ENCODE data around the gene RPS27.
"Not testable (repeated sequence)": the region's sequence is repeated elsewhere in the genome, so short reads cannot be mapped to it uniquely, and the experiment has no call there.

Gene RPS27

GRCh38 chr1:153985341-153985912 is 5.1 kb upstream of the RPS27 start:
- DNase-seq = peak in 4 of 58 donors; percentile 12 to 38 (median 14)

GRCh38 chr1:153985941-153986761 is 4.4 kb upstream of the RPS27 start, which contains the start of gene RAB13:
Gene RAB13, minus strand, starts transcription at chr1:153986339. Its CDS starts 103 bp downstream, at chr1:153986236.
- DNase-seq = peak in 55 of 58 donors; percentile 3 to 82 (median 55)

DNA sequence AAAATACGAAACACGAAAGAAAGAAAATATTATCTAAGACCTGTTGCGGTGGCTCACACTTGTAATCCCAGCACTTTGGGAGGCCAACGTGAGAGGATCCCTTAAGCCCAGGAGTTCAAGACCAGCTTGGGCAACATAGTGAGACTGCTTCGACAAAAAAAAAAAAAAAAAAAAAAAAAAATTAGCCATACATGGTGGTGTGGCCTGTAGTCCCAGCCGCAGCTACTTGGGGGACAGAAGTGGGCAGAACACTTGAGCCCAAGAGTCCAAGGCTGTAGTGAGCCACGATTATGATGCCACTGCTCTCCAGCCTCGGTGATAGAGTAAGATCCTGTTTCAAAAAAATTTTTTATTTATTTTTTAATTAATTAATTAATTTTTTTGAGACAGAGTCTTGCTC is 2.9 kb upstream of the RPS27 start:
- no peak for DNase-seq

DNA sequence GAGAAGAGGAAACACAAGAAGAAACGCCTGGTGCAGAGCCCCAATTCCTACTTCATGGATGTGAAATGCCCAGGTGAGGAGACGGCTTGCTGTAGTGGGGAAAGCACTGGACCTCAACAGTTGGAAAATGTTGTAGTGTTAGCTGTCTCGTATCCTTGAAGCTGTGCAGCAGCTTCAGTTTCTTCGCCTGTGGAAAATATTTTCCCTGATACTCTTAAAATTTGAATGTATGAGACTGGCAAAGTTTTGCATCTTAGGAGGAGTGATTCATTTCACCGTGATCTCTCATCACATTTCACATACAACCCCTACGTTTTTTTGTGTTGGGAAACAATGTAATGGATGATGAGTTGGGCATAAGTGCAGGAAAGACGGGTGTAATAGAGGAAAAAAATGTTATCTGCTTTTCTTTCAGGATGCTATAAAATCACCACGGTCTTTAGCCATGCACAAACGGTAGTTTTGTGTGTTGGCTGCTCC is 629 bp downstream of the RPS27 start:
- DNase-seq = no peak

- DNase-seq = no peak
These were observed 1.2 kb downstream of the RPS27 start for GRCh38 chr1:153991806-153992205.

DNA sequence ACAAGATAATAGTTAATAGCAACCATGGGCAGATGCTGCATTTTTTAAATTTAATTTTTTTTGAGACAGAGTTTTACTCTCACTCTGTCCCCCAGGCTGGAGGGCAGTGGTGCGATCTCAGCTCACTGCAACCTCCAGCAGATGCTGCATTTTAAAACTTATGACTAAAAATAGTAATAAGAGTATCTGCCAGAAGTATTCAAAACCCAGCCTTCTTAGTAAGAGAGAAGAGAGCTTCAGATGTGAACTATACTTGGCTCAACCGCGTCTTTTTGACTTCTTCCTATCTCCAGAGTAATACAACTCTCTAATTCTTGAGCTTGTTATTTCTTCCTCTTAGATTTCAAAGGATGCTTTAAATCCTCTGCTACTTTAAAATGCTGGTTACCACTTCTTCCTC is 4.6 kb downstream of the RPS27 start:
- no peak for DNase-seq

GRCh38 chr1:153995640-153996039 is 5.1 kb downstream of the RPS27 start:
- no peak for DNase-seq

GRCh38 chr1:153996882-153997281 is 6.3 kb downstream of the RPS27 start:
- not testable (repeated sequence) for DNase-seq

DNA sequence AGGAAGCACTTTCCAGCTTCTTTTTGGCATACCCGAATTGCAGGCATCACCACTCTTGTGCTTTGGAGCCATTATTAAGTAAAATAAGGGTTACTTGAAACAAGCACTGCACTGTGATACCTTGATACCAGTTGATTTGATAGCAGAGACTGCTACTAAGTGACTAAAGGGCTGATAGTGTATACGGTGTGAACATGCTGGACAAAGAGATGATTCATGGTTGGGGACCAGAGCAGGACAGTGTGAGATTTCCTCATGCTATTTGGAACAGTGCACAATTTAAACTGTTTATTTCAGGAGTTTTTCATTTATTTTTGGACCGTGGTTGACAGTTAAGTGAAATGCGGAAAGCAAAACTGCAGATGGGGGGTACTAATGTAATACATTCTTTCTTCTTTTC is 9.9 kb downstream of the RPS27 start:
- DNase-seq = no peak

- DNase-seq = no peak
These were observed 15.6 kb downstream of the RPS27 start for GRCh38 chr1:154006136-154006535.

DNA sequence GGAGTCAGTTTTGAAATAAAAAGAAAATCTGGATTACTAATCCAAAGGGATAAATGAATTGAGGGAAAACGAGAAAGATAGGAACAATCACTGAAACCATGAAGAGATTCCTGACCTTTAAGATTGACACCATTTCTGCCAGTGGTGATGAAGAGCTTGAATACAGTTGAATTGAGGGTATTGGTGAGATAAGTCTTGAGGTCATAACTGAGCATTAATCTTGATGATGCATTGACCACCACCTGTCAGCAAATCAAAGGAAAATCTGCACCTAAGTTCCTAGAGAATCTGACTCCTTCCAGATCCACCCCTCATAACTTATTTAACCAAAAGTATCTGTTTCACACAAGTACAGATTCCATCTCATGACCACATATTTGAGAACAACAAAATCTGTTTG is 21.6 kb downstream of the RPS27 start:
- DNase-seq = no peak

DNA sequence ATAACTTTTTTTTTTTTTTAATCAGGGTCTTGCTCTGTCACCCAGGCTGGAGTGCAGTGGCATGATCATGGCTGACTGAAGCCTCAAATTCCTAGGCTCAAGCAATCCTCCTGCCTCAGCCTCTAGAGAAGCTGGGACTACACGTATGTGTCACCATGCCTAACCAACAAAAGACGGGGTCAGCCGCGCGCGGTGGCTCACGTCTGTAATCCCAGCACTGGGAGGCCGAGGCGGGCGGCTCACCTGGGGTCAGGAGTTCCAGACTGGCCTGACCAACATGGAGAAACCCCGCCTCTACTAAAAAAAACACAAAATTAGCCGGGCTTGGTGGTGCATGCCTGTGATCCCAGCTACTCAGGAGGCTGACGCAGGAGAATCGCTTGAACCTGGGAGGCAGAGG is 22.0 kb downstream of the RPS27 start:
- not testable (repeated sequence) for DNase-seq

- DNase-seq = no peak
These were observed 23.8 kb downstream of the RPS27 start for GRCh38 chr1:154014154-154014907.

DNA sequence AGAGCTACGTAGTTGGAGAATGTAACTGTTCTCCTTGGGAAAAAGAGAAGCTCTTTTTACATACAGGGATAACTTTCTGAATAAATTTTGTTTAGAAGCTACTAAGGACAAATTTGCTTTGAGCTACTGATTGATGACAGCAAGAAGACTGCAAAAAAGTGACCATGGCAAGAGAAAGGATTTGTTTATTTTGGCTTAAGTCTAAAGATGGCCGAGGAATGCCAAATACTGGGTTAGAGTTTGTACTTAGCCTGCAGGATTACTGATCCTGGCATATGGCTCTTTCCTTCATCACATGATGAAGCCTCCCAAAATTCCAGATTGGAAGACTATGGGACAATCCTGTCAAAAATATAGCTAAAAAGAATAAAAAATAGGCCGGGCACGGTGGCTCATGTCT is 28.7 kb downstream of the RPS27 start:
- no peak for DNase-seq

GRCh38 chr1:154019940-154020339 is 29.4 kb downstream of the RPS27 start:
- DNase-seq = no peak

DNA sequence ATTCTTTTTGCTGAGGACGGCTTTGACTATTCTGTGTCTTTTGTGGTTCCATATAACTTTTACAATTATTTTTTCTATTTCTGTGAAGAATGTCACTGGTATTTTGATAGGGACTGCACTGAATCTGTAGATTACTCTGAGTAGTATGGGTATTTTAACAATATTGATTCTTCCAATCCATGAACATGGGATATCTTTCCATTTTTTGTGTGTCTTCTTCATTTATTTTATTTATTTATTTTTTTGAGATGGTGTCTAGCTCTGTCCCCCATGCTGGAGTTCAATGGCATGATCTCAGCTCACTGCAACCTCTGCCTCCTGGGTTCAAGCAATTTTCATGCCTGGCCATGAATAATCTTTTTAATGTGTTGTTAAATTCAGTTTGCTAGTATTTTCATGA is 43.1 kb downstream of the RPS27 start:
- not testable (repeated sequence) for DNase-seq
